Fibroblast of skin of abdomen (primary cell): ENCODE measurements around the gene POFUT2.

ENCODE experiments used
- DNase-seq: peaks from one replicate; pipeline ENCODE4 v3.0.0-alpha.2; 2013

POFUT2 gene

DNA sequence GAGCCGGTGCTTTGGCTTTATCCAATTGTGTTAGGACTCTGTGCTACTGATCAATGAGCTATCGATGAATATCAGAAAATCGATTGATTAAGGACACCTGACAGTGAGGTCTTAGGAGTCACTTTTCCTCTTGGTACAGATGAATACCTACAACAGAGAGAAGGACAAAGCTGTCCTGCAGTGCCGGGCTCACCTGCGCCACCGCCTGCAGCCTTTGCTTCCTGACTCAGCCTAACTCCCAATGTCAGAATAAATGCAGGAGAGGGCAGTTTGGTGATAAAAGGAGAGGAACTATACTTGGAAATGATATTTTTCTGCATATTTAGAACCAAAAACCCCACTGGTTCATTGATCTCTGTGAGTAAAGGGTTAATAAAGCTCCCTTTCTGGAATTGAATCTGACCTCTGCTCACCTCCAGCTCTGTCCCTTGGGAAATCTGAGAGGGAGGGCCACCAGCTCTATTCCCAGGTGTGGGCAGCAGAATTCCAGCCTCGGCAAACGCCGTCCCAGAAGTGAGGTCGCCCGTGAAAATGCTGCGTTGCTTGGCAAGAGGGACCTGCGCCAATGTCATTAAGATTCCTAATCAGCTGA lies 39.3 kb downstream of the POFUT2 start:
- DNase-seq: no peak

DNA sequence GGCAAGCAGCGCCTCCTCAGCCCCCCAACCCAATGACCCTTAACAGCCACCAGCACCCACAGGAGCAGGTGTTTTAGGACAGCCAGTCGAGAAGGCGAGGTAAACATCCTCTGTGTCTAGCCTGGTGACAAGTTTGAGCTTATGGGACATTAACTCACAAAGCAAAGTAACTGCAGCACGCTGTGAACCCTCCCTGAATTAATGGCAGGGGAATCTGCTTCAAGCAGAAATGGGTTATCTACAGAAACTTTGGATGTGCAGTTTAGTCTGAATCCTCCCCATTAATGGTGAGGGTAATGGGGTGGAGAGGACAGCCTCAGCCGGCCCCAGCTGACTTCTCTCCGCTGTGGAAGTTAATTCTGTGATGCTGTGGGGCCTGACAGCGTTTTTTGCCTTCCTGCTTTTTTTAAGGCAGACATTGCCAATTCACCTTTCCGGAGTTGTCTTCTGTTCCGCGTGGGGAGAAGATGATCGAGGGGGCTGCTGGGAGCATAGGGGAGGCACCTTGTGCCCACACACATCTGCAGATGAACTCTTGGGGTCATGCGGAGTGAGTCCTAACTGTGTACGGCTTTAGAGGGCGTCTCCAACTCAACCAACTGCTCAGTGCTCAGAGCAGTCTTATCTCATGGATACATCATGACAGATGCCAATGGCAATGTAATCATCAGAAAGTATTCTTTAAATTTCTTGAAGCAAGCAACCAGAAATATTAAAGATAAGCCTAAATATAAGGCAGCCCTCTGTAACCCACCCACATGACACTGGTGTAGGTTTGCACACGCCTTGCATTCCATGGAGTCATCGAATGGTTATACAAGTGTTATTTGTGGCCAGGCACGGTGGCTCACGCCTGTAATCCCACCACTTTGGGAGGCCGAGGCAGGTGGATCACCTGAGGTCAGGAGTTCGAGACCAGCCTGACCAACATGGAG lies 41.0 kb downstream of the POFUT2 start:
- no peak for DNase-seq

DNA sequence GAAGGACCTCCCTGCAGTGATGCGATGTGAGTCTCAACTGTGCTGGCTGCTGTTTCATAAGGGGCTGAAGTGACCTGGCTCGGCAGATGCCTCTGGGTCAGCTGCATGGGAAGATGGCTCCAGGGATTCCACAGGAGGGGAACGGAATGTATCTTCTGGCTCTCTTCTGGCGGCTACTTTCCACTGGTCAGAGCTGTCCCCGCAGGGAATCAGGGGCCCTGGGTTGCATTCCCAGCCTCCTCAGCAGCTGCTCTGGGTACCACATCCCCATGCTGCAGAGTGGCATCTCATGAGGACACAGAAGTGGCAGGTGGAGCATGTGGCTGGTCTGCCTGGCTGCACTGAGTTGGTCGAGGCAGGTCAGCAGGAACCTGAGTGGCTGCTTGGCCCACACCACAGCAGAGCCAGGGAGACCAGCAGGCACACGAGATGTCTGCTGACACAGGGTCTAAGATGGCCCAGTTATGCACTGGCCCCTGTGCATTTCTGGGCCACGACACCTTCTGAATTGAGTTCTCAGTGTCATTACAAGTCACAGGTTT lies 42.8 kb downstream of the POFUT2 start:
- DNase-seq: no peak

DNA sequence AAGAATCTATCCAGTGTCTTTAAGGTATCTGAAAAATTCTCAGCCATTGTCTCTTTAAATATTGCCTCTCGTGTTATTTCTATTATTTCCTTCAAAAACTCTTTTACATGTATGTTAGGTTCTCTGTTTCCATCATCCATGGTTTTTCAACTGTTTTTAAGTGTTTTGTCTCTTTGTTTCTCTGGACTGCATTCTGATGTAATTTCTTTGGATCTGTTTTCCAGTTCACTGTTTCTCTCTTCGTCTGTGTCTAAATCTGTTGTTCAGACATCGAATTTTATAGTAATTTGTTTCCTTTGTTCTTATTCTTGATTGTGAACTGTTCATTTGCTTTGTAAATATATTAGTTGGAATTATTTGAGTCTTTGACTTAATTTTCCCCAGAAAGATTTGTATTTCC lies 44.1 kb downstream of the POFUT2 start:
- no peak for DNase-seq

DNA sequence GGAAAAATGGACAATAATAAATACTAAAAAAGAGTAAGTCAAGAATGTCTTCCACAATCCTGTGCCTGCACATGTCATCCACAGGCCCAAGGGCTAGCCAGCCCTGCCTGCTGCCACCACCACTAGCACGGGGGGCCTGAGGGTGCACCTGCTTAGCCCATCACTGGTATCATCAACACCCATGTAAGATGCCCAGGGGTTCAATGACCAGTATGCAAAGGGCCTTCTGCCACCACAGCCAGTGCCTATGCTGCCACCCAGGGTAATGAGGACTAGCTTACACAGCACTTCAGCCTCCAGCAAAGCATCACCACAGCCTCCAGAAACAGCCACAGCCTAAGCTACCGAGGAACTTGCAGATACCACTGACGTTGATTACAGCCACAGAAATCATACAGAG lies 46.3 kb downstream of the POFUT2 start:
- DNase-seq: no peak

DNA sequence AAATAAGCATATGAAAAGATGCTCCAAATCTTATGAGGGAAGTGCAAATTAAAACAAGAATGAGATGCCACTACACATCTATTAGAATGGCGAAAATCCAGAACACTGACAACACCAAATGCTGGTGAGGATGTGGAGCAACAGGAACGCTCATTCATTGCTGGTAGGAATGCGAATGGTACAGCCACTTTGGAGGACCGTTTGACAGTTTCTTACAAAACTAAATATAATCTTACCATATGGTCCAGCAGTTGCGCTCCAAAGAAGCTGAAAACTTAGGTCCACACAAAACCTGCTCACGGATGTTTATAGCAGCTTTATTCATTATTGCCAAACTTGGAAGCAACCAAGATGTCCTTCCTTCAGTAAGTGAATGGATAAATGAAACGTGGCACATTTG lies 50.3 kb downstream of the POFUT2 start:
- no peak for DNase-seq

DNA sequence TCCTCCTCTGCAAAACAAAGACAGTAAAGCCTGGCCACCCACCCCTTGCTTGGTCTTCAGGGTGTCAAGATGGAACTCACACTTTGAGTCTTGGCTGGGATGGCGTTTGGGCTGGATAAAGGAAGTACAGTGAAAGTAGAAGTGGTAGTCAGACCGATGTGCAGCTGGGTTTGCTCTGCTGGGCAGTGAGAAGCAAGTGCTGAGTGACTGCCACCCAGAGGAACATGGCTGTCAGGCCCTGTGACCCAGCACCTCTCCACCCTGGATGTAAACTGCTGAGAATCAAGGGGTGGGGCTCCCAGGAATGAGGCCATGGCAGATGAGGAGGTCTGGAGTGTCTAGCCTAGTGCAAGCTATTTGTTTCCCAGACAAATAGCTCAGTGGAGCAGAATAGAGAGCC lies 51.2 kb downstream of the POFUT2 start:
- DNase-seq: no peak

DNA sequence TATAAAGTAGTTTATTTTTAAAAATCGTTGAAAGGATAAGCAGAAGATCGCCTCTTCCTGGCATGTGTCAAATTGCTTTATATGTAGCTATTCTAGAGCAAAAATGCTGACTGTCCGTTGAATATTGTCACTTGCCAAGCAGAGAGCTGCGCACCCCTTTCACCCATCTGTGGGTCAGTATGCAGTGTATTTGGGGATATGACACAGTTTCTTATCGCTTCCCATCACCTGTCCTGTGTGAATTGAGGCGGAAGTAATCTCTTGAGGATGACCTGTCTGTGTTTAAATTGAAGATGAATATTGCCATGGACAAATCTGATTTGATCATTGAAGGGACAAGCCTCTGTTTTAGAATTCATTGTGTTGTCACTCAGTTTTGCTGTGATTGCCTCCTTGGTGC lies 52.2 kb downstream of the POFUT2 start:
- no peak for DNase-seq

DNA sequence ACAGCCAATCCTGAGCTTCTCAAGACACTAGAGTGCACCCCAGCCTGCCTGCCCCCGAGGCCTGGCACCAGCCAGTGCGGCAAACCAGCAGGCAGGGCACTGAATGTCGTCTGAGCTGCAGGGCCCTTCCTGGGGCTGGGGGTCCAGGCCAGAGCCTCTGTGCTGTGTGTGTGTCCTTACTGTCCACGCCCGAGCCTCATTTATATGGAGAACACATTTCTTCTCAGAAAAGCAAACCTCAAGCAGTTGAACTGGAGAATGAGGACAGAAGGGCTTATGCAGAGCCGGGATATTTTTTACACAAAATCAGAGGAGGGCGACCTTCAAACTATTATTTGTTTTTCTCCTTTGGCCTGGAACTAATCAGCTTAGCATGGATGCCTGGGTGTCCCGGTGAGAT lies 52.7 kb downstream of the POFUT2 start:
- DNase-seq: no peak

DNA sequence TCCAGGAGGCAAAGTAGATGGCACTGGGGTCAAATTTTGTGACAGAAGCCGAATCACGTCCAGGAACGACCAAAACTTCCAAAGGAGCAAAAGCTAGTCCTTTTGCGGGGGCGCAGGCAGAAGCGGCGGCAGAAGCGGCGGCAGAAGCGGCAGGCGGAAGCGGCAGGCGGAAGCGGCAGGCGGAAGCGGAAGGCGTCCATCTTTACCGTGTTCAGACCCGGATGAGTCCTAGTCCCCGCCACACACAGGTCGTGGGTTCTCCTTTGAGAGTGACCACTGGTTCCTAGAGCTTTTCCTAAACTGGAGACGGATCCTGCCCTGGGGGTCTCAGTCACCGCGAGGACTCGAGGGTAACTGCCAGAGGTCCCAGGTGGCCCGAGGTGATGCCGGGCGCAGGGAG lies 53.6 kb downstream of the POFUT2 start:
- no peak for DNase-seq

DNA sequence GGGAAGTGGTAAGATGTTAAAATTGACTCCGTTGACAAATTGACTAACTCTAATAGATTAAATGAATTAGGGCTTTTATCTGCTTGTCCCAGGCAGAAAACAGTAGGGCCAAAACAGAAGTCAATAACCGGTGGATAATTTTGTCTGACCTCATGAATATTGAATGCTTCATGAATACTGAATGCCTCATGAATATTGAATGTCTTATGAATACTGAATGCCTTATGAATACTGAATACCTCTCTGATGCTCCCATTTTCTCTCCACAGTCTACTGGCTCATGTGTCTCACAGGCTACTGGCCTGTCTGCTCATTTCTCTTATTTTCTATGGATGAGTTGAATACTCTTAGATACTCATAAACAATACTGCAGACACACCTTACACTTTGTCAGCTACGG lies 56.0 kb downstream of the POFUT2 start:
- no peak for DNase-seq

DNA sequence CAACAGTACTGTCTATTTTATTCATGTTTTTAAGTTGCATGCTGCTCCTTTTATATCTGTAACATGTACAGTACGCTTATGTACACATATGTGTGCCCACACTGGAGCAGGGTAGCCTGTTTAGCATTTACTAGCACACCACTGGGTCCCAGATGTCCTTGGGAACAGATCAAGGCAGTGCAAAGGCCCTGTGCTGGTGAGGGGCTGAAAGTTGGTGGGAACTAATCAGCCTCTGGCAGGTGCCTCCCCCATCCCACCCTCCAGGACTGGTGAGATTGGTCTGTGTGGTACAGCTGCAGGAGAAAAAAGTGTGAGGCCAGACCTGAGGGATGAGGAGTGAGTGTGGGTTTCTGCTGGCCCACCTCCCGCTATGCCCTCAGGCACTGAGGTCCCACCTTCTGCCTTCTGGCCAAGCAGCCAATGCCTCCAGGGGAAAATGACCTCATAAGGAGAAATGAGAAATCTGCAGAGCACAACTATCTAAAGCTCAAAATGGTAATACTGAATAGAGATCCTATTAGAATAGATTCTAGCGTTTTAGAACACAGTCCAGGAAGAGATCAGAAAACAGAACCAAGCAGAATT lies 58.9 kb downstream of the POFUT2 start:
- no peak for DNase-seq

DNA sequence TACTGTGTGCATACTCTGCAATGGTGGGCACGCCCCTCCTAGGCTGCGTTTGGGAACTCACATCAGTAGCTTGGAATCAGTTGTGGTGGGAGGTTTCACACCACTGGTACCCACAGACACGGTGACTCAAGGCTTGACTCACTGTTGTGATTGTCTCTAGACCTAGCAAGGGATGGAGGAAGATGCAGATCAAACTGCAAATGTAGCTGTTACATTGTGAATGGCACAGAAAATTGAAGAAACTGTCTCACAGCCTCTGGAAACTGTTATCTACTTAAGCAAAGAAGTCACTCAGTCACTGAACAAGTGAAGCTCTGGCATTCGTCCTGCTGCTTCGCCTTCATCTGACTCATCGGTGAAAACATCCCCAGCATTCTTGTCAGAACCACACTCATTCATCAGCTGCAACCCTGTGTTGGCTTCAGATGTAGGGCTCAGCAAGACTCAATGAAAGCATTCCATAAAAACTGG lies 59.5 kb downstream of the POFUT2 start:
- DNase-seq: peak; percentile 99

DNA sequence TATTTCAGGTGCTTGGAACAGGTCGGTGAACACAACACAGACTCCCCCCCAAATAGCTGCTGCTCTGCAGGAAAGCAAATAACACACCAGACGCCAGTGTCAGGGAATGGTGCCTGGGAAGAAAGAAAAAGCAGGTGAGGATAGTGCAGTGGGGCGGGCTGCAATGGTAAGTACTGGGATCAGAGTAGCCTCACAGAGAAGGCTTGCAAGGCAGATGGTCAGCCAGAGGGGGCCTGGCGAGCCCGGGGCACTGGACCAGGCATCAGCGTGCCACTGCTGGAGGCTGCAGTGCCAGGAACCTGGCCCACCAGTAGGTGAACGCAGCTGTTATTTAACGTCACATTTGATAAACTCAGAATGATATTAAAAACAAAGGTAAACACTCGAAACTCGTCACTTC lies 60.0 kb downstream of the POFUT2 start:
- DNase-seq: no peak

DNA sequence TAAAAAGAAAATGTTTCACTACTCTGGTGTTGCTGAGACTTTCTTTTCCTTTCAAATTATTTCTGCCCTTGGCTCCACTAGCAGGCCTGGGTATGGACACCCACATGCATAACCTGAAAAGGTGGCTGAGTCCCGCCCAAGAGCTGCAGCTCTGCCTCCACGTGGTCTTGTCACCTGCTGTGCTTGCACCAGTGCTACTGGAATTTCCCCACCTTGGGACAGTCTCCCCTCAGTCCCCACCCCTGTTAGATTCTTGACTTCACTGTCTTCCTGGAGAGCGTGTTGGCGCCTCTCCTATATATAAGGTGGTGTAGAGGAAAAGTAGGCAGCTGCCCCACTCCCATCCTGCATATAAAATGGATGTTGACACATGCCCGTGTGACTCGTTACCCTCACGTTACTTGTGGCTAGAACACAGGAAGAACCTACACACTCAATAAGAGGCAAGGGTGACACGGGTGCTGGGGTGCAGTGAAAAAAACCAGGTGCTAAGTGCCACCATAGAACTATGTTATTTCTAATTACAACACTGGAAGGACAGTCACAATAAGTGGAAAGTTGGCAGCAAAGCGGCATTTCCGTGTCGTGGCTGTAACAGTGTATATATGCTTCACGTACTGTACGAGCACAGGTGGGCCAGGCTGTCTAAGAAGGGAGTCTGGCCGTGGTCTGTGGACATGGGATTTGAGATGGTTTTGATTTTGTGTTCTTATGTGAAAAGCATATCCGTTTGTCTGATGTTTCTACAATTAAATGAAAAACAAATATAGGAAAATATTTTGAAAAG lies 61.0 kb downstream of the POFUT2 start:
- peak; percentile 16 for DNase-seq

DNA sequence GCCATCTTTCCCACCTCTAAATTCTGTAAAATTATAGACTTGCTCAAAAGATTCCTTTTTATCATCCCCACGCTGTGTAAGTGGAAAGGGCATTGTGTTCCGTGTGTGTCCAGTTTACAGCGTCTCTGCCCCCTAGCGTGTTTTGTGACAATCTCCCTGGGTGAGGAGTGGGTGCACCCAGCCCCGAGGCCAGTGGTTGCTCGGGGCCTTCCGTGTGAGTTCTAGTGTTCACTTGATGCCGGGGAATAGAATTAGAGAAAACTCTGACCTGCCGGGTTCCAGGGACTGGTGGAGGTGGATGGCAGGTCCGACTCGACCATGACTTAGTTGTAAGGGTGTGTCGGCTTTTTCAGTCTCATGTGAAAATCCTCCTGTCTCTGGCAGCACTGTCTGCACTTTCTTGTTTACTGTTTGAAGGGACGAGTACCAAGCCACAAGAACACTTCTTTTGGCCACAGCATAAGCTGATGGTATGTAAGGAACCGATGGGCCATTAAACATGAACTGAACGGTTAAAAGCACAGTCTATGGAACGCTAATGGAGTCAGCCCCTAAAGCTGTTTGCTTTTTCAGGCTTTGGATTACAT lies 61.9 kb downstream of the POFUT2 start:
- no peak for DNase-seq

DNA sequence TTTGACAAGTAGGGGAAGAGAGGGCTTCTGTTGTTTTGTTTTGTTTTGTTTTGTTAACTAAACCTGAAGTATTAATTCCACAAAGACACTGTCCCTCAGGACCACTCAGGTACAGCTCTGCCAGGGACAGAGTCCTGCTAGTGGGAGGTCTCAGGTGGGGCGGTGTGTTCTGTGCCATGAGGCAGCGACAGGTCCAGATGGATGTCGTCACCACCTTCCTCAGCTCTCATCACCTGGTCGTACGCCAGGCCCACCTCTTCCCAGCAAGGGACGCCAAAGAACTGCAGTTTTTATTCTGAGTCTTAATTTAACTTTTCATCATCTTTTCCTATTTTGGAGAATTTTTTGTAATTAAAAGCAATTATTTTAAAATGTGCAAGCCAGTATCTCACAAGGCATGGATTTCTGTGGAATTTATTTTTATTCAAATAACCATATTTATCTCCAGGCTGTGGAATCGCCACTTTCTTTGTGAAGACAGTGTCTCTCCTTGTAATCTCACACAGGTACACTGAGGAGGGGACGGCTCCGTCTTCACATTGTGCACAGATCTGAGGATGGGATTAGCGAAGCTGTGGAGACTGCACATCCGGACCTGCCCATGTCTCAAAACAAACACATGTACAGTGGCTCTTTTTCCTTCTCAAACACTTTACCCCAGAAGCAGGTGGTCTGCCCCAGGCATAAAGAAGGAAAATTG lies 62.5 kb downstream of the POFUT2 start:
- DNase-seq: no peak

DNA sequence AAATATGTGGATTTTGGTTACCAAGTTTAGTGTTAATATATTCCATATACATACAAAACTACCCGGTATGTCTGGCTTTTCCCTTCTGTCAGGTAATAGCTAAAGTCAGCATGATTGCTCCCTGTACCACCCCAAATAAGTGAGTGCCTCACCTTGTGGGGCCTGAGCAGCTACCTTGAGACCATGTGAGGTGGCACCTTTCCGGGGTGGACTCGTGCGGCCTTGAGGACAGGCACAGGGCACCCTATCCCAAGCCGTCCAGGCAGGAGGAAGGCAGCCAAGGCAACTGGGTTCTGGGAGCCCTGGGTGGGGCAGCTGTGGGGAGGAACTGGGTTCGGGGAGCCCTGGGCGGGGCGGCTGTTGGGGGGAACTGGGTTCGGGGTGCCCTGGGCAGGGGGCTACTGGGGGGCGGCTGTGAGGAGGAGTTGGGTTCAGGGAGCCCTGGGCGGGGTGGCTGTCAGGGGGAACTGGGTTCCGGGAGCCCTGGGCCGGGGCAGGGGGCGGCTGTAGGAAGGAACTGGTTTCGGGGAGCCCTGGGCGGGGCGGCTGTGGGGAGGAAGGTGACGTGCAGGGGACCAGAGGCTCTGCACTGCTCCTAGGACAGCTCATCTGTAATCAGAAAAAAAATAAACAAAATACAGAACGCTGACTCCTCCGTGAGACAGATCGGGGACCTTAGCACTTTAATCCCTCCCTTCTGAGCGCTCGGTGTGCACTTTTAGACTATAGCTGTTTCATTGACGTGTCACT lies 63.3 kb downstream of the POFUT2 start:
- no peak for DNase-seq

DNA sequence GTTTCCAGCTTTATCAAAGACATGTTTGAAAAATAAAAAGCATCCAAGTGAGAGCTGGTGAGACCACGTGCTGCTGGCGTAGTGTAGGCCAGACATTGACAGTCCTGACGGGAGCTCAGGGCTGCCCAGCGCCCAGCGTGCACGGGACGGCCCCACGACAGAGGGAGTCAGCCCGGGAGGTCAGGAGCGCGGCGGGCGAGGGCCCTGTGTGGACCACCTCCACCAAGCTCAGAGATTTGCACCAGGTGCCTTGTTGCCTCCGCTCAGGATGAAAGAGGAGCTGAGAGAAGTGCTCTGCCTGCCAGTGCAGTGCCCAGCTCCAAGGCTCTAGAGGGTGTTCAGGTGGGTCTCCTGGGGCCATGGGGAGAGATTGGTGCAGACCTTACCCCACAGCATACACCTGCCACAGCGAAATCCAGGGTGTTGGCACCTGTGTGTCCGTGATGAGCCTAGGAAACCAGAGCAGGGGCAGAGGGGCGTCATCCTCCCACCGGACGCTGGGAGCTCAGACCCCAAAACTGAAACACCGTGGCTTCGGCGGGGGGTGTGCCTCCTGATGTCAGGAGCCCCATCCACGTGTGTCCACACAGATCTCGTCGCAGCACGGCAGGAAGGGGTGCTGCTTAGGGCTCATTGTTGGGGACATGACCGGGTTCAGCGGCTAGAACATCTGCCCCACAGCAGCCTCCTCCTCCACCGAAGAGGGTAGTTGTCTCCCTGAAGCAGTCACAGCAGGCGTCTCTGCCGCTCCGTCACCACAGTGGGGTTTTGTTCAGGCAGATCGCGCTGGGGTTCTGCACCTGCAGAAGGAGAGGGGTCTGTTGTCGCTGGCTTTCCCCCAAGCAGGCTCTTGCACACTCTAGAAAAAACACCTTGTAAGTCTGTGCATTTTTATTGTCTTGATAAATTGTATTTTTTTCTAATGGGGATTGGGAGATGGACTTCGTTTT lies 64.2 kb downstream of the POFUT2 start:
- no peak for DNase-seq

DNA sequence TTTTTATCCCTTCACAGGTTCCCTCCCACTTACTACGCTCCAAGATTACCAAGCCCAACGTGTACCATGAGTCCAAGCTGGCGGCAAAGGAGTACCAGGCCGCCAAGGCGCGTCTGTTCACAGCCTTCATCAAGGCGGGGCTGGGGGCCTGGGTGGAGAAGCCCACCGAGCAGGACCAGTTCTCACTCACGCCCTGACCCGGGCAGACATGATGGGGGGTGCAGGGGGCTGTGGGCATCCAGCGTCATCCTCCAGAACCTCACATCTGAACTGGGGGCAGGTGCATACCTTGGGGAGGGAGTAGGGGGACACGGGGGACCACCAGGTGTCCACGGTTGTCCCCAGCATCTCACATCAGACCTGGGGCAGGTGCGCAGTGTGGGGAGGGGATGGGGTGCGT lies 65.7 kb downstream of the POFUT2 start:
- no peak for DNase-seq
